PC-3 (cell line): ENCODE data around the gene RBP2. TPM values are rescaled to one million over a fixed set of nuclear protein-coding genes. Genes with fewer than 3 reads are reported as not detected.

Source experiments
- ATAC-seq: fragments of 200-7000 bp; cut with Tn5 transposase; 2 replicates; pipeline ENCODE4 v1.9.1; 2020; ENCODE audit warnings: mild to moderate bottlenecking, moderate library complexity
- Bru-seq: library from RNA; stranded (reverse); fragments of 400-500 nt; gene quantifications from one replicate; lab custom pipeline; 2021; lab: Mats Ljungman, UMichigan
- BruChase-seq, 2 experiments: library from RNA; stranded (reverse); fragments of 400-500 nt; gene quantifications; one replicate each; lab custom pipeline; 2021; lab: Mats Ljungman, UMichigan
- BruUV-seq: library from RNA; stranded (reverse); fragments of 400-500 nt; replicated peaks from 2 replicates; lab custom pipeline; 2021; lab: Mats Ljungman, UMichigan
- CTCF ChIA-PET: fragments of 300-600 bp; sonication (Branson Sonifier 250); formaldehyde crosslinking; loops from one replicate; lab custom pipeline; 2022; ENCODE audit warnings: antibody characterized with exemption; lab: Charles Lee
- POLR2A ChIA-PET: fragments of 300-600 bp; sonication (Branson Sonifier 250); formaldehyde crosslinking; loops from one replicate; lab custom pipeline; 2022; ENCODE audit warnings: antibody characterized with exemption; ENCODE audit not compliant: unreplicated experiment; lab: Charles Lee
- DNase-seq: peaks from one replicate; pipeline ENCODE4 v3.0.0-alpha.2; 2015
- H2AFZ ChIP-seq: fragments of 300-600 bp; sonication (generic); 2 replicates; pipeline ENCODE4 v1.6.0; 2016; ENCODE audit warnings: antibody characterized with exemption, low read length
- H3F3A ChIP-seq: fragments of 300-600 bp; sonication (generic); one replicate; pipeline ENCODE4 v1.6.0; 2017; ENCODE audit warnings: antibody characterized with exemption, low read length, control low read depth, mild to moderate bottlenecking; ENCODE audit not compliant: unreplicated experiment
- H3K27ac ChIP-seq: fragments of 300-600 bp; sonication (generic); 2 replicates; pipeline ENCODE4 v1.5.1; 2016; ENCODE audit warnings: mild to moderate bottlenecking, low read length
- H3K27me3 ChIP-seq: fragments of 300-600 bp; sonication (generic); 2 replicates; pipeline ENCODE4 v1.6.1; 2016; ENCODE audit warnings: low read length, mixed read lengths
- H3K36me3 ChIP-seq: fragments of 300-600 bp; sonication (generic); 2 replicates; pipeline ENCODE4 v1.6.1; 2016; ENCODE audit warnings: low read depth, mixed run types, low read length, mixed read lengths
- H3K4me1 ChIP-seq: fragments of 300-600 bp; sonication (generic); 2 replicates; pipeline ENCODE4 v1.5.1; 2016; ENCODE audit warnings: low read length; ENCODE audit not compliant: insufficient read depth
- H3K4me2 ChIP-seq: fragments of 300-600 bp; sonication (generic); 2 replicates; pipeline ENCODE4 v1.6.0; 2016; ENCODE audit warnings: low read length
- H3K4me3 ChIP-seq: fragments of 300-600 bp; sonication (generic); 2 replicates; pipeline ENCODE4 v1.5.1; 2016; ENCODE audit warnings: mild to moderate bottlenecking, low read length, mixed read lengths
- H3K79me2 ChIP-seq: fragments of 300-600 bp; sonication (generic); 2 replicates; pipeline ENCODE4 v1.6.1; 2017; ENCODE audit warnings: low read length, mixed read lengths
- H3K9ac ChIP-seq: fragments of 300-600 bp; sonication (generic); 2 replicates; pipeline ENCODE4 v1.6.0; 2016; ENCODE audit warnings: mild to moderate bottlenecking, low read length
- H3K9me2 ChIP-seq: fragments of 300-600 bp; sonication (generic); replicated peaks from 2 replicates; pipeline ENCODE4 v1.6.1; 2016; ENCODE audit warnings: mixed run types, low read length, mixed read lengths
- H3K9me3 ChIP-seq: fragments of 300-600 bp; sonication (generic); 2 replicates; pipeline ENCODE4 v1.6.1; 2016; ENCODE audit warnings: low read length, mixed read lengths
- H4K20me1 ChIP-seq: fragments of 300-600 bp; sonication (generic); 2 replicates; pipeline ENCODE4 v1.6.1; 2016; ENCODE audit warnings: low read length, mixed read lengths
- CTCF ChIP-seq: fragments of 300-600 bp; sonication (generic); conservative IDR thresholded peaks from 2 replicates; pipeline ENCODE4 v1.5.1; 2017; ENCODE audit warnings: antibody characterized with exemption, low read depth, mild to moderate bottlenecking, low read length
- EZH2 ChIP-seq: fragments of 300-600 bp; sonication (generic); IDR thresholded peaks from one replicate; pipeline ENCODE4 v1.6.1; 2017; ENCODE audit warnings: antibody characterized with exemption, mild to moderate bottlenecking, low read length; ENCODE audit not compliant: unreplicated experiment
- EZH2phosphoT487 ChIP-seq: fragments of 300-600 bp; sonication (generic); IDR thresholded peaks from 2 replicates; pipeline ENCODE4 v1.6.1; 2018; ENCODE audit warnings: mild to moderate bottlenecking, antibody characterized with exemption, low read length, borderline replicate concordance
- intact Hi-C: fragments of 100-400 bp; cut with micrococcal nuclease; formaldehyde crosslinking; loops from 2 replicates; pipeline ENCODE4 v1.9.0; 2023
- long read RNA-seq: library from polyadenylated mRNA; unstranded; transcript quantifications from one replicate; pipeline ENCODE4 v2.0.0, GENCODE V29; 2021; ENCODE audit not compliant: unreplicated experiment
- total RNA-seq: library from RNA; depleted of rRNA; stranded (reverse); fragments of >200 nt; gene quantifications from 2 replicates; pipeline ENCODE4 v1.2.3, GENCODE V29; 2014; rRNA removed

The RBP2 gene
- not detected in 2 replicates for total RNA-seq
- not detected for Bru-seq, nascent RNA
- percentile 6 among the genes with signal in this experiment for BruChase-seq, experiment 1, labeled RNA remaining after a 6-hour chase
- not detected for BruChase-seq, experiment 2, labeled RNA remaining after a 2-hour chase
- long read RNA-seq, partial matches to known transcripts: 0 of 1 reads
- long read RNA-seq, other reads (novel, unspliced or antisense): 1 of 1 reads

- BruUV-seq: no TSS peak
- no peak within 1 kb of the TSS for H2AFZ ChIP-seq
- H4K20me1 ChIP-seq: no peaks in the 10 kb centered on the region
- H3K79me2 ChIP-seq: no peaks in the 10 kb centered on the region
- no peaks in the 10 kb centered on the region for H3K27me3 ChIP-seq
- H3K4me3 ChIP-seq: no peak within 1 kb of the TSS
- H3K9me3 ChIP-seq: no peaks in the 10 kb centered on the region
- H3K4me2 ChIP-seq: no peak within 1 kb of the TSS
- no peaks in the 10 kb centered on the region for H3F3A ChIP-seq
- no peaks in the 10 kb centered on the region for H3K9me2 ChIP-seq
- ChIA-PET POLR2A (no interaction called here), CTCF (no interaction called here)
- ATAC-seq (no peak), DNase-seq (no peak)
- no peaks in the 10 kb centered on the region for H3K36me3 ChIP-seq
- intact Hi-C loops: no loop called here
- no peak within 1 kb of the TSS for H3K27ac ChIP-seq
- TF ChIP-seq EZH2 (no peak), CTCF (no peak), EZH2phosphoT487 (no peak)
- H3K4me1 ChIP-seq: peaks cover 6% of the 10 kb centered on the region; the same call in 1 of the 2 replicates
- H3K9ac ChIP-seq: no peak within 1 kb of the TSS
These were observed at the start of gene RBP2 for GRCh38 chr3:139476348-139476747. RBP2 (minus strand) TSS chr3:139476516; CDS start chr3:139476459, 57 bp downstream.

GRCh38 chr3:139524841-139525636, 48.7 kb upstream of the RBP2 start:
- no peaks in the 10 kb centered on the region for H3K9me3 ChIP-seq
- H3K27me3 ChIP-seq: no peaks in the 10 kb centered on the region
- H3K9ac ChIP-seq: no peak overlapping the region
- intact Hi-C loops: no loop called here
- no peaks in the 10 kb centered on the region for H3K79me2 ChIP-seq
- no peak overlapping the region for H2AFZ ChIP-seq
- H3K4me1 ChIP-seq: no peaks in the 10 kb centered on the region
- no peak overlapping the region for H3K27ac ChIP-seq
- no peak overlapping the region for H3K4me3 ChIP-seq
- no peak for DNase-seq
- H3K9me2 ChIP-seq: no peaks in the 10 kb centered on the region
- H4K20me1 ChIP-seq: no peaks in the 10 kb centered on the region
- H3F3A ChIP-seq: no peaks in the 10 kb centered on the region
- no peak for ATAC-seq
- CTCF ChIA-PET: no interaction called here
- H3K36me3 ChIP-seq: no peaks in the 10 kb centered on the region
- H3K4me2 ChIP-seq: no peak overlapping the region
- TF ChIP-seq EZH2 (no peak), EZH2phosphoT487 (no peak), CTCF (no peak)
- no TSS peak for BruUV-seq
- POLR2A ChIA-PET: no interaction called here

- TF ChIP-seq CTCF (no peak), EZH2 (no peak), EZH2phosphoT487 (no peak)
- Histone ChIP-seq H2AFZ (no peak overlapping the region), H3K9me2 (no peaks in the 10 kb centered on the region), H3K9ac (no peak overlapping the region), H3K27ac (no peak overlapping the region), H3K4me1 (no peaks in the 10 kb centered on the region), H3F3A (no peaks in the 10 kb centered on the region), H4K20me1 (no peaks in the 10 kb centered on the region), H3K36me3 (no peaks in the 10 kb centered on the region), H3K27me3 (no peaks in the 10 kb centered on the region), H3K4me3 (no peak overlapping the region), H3K79me2 (no peaks in the 10 kb centered on the region), H3K9me3 (no peaks in the 10 kb centered on the region), H3K4me2 (no peak overlapping the region)
- intact Hi-C loops: no loop called here
- CTCF ChIA-PET: no interaction called here
- ATAC-seq (no peak), DNase-seq (no peak)
- BruUV-seq: no TSS peak
- POLR2A ChIA-PET: no interaction called here
These were observed 47.4 kb upstream of the RBP2 start for GRCh38 chr3:139523718-139524117.
